ENCODE measurements around the gene EXOC3.

The EXOC3 gene

DNA sequence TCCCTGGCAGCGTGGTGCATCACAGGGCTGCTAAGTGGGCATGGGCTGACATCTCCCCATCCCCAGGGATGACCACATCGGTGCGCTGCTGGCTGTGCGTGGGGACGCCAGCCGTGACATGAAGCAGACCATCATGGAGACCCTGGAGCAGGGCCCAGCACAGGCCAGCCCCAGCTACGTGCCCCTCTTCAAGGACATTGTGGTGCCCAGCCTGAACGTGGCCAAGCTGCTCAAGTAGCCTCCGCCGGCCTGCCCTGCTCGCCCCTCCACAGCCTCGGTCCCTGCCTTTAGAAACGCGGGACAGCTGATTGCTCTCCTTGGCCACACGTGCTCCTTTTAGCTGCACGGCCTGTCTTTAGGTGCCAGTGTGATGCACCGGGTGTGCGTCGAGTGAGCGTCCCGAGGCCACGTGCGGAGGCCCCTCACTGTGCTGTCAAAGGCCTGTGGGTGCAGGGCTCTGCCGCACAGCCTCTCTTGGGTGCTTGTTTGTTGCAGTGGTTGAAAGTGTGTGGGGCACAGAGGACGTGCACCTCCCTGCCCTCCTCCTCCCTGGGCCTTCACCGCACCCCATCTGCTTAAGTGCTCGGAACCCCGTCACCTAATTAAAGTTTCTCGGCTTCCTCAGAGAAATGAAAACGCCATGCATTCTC is 23.8 kb downstream of the EXOC3 start:
- no peaks in the 10 kb centered on the region for H3K4me1 ChIP-seq (ENCODE audit: insufficient read depth, poor library complexity, severe bottlenecking)
- no peaks in the 10 kb centered on the region for H3K9me3 ChIP-seq (ENCODE audit: severe bottlenecking)
- DNase-seq (ENCODE audit: low spot score) (no peak), ATAC-seq (ENCODE audit: low read depth) (no peak; the same call in 2 of the 3 replicates)
- no peaks in the 10 kb centered on the region for H3K27me3 ChIP-seq (ENCODE audit: insufficient read depth, poor library complexity, severe bottlenecking)
- no peak overlapping the region for H3K4me3 ChIP-seq (ENCODE audit: severe bottlenecking)
- TF ChIP-seq, protein P1, sequence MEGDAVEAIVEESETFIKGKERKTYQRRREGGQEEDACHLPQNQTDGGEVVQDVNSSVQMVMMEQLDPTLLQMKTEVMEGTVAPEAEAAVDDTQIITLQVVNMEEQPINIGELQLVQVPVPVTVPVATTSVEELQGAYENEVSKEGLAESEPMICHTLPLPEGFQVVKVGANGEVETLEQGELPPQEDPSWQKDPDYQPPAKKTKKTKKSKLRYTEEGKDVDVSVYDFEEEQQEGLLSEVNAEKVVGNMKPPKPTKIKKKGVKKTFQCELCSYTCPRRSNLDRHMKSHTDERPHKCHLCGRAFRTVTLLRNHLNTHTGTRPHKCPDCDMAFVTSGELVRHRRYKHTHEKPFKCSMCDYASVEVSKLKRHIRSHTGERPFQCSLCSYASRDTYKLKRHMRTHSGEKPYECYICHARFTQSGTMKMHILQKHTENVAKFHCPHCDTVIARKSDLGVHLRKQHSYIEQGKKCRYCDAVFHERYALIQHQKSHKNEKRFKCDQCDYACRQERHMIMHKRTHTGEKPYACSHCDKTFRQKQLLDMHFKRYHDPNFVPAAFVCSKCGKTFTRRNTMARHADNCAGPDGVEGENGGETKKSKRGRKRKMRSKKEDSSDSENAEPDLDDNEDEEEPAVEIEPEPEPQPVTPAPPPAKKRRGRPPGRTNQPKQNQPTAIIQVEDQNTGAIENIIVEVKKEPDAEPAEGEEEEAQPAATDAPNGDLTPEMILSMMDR (IDR thresholded peaks at IDR 0.05; ENCODE audit: poor library complexity, severe bottlenecking) = no peak
- no peak overlapping the region for H3K27ac ChIP-seq (ENCODE audit: poor library complexity, severe bottlenecking)
- H3K36me3 ChIP-seq (ENCODE audit: low read depth) = peaks cover 36% of the 10 kb centered on the region

DNA sequence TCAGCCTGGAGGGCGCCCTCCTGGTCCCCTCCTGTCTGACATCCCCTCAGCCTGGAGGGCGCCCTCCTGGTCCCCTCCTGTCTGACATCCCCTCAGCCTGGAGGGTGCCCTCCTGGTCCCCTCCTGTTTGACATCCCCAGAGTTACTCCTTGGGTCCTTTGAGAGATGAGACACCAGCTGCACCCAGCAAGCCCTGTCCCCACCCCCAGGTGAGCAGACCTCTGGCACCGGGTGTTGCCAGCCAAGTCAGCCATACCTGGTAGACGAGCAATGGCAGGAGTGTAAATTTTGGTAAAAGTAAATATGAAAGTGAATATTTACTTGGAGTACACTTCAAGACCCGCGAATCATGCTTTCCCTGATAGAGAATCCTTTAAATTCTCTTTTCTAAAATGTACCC is 25.4 kb downstream of the EXOC3 start:
- TF ChIP-seq, protein P1 (IDR thresholded peaks at IDR 0.05; ENCODE audit: poor library complexity, severe bottlenecking) = no peak
- H3K27ac ChIP-seq (ENCODE audit: poor library complexity, severe bottlenecking) = no peak overlapping the region
- no peak overlapping the region for H3K4me3 ChIP-seq (ENCODE audit: severe bottlenecking)
- no peaks in the 10 kb centered on the region for H3K9me3 ChIP-seq (ENCODE audit: severe bottlenecking)
- ATAC-seq (ENCODE audit: low read depth) = no peak
- no peaks in the 10 kb centered on the region for H3K27me3 ChIP-seq (ENCODE audit: insufficient read depth, poor library complexity, severe bottlenecking)
- H3K36me3 ChIP-seq (ENCODE audit: low read depth) = peaks cover 21% of the 10 kb centered on the region
- DNase-seq (ENCODE audit: low spot score) = no peak
- H3K4me1 ChIP-seq (ENCODE audit: insufficient read depth, poor library complexity, severe bottlenecking) = no peaks in the 10 kb centered on the region

DNA sequence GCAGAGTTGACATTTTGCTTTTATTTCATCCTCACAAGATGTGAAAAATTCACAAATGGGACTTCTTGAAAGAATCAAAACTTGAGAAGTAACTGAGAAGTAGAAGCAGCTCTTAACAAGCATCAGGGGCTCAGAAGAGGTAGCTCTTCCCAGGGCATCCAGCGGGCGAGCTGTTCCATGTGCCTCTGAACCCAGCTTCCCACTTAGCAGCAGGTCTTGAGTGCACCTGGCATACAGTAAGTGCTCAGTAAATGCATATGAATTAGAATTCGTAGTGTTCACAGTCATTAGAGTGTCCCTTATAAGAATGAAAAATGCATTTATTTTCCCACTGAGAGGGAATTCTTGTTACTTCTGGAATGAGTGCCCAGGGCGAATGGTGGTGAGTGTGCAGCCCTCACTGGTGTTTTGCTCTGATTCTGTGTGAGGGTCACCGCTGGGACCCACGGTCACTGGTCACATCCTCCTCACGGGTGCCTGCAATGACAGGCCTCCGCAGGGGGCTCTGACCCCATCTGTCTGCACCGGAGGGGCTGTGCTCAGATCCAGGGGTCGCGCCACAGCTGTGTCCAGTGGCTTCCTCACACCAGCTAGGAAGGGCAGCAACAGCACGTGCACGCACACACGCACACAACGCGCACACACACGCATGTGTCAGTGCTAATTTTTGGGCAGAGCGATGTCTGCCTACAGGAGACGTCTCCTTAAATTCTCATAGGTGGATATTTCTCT is 26.9 kb downstream of the EXOC3 start:
- H3K27ac ChIP-seq (ENCODE audit: poor library complexity, severe bottlenecking) = no peak overlapping the region
- DNase-seq (ENCODE audit: low spot score) (peak; percentile 62), ATAC-seq (ENCODE audit: low read depth) (no peak)
- H3K4me3 ChIP-seq (ENCODE audit: severe bottlenecking) = no peak overlapping the region
- H3K27me3 ChIP-seq (ENCODE audit: insufficient read depth, poor library complexity, severe bottlenecking) = no peaks in the 10 kb centered on the region
- H3K9me3 ChIP-seq (ENCODE audit: severe bottlenecking) = no peaks in the 10 kb centered on the region
- TF ChIP-seq, protein P1 (IDR thresholded peaks at IDR 0.05; ENCODE audit: poor library complexity, severe bottlenecking) = no peak
- H3K4me1 ChIP-seq (ENCODE audit: insufficient read depth, poor library complexity, severe bottlenecking) = no peaks in the 10 kb centered on the region
- peaks cover 19% of the 10 kb centered on the region for H3K36me3 ChIP-seq (ENCODE audit: low read depth)

DNA sequence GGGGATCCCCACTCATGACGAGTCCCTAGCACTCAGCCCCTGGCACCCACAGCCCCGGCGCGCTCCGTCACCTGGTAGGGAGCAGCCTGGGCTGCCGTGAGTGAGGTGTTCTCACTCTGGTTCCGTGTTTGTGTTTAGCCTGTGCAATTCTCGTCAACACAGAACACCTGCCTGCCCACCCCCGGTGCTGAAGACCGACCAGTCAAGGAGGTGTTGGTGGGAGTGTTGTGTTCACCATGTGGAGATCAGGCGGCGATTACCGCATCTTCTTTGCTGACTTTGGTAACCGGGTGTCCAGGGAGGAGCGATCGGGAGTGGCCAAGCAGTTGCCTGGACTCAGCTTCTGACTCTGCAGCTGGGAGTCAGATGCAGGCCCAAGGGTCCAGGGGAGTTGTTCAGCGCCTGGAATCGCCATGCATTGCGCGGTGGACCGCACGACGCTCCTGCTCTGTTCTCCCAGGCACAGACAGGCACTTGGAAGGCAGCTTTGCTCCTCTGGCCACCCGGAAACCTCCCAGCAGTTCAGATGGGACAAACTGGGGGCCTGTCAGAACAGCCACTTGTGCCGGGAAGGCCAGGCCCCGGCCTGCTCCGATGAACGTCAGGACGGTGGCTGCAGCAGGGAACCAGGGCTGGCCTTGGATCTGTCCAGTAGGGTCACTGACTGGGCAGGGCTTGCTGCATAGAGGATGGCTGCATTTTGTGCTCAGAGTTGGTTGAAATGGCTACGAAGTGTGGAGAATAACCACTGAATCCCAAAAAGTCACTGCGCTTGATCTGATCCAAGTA is 28.2 kb downstream of the EXOC3 start:
- H3K27me3 ChIP-seq (ENCODE audit: insufficient read depth, poor library complexity, severe bottlenecking) = peaks cover 10% of the 10 kb centered on the region
- no peak overlapping the region for H3K27ac ChIP-seq (ENCODE audit: poor library complexity, severe bottlenecking)
- H3K4me1 ChIP-seq (ENCODE audit: insufficient read depth, poor library complexity, severe bottlenecking) = no peaks in the 10 kb centered on the region
- H3K36me3 ChIP-seq (ENCODE audit: low read depth) = peaks cover 16% of the 10 kb centered on the region
- H3K9me3 ChIP-seq (ENCODE audit: severe bottlenecking) = no peaks in the 10 kb centered on the region
- H3K4me3 ChIP-seq (ENCODE audit: severe bottlenecking) = peak overlapping the region; percentile 81
- DNase-seq (ENCODE audit: low spot score) (peak; percentile 62), ATAC-seq (ENCODE audit: low read depth) (no peak)
- TF ChIP-seq, protein P1 (IDR thresholded peaks at IDR 0.05; ENCODE audit: poor library complexity, severe bottlenecking) = no peak
